ENCODE measurements around the gene SPPL2B.

SPPL2B gene

GRCh38 chr19:2334426-2334825, 5.9 kb downstream of the SPPL2B start:
- no peak for TF ChIP-seq CTCF (IDR thresholded peaks at IDR 0.05; ENCODE audit: low read length, missing control alignments)
- no peak for DNase-seq (ENCODE audit: low read depth)
- no peak overlapping the region for H3K4me3 ChIP-seq (replicated peaks; ENCODE audit: low read depth, low read length)

- no peak for TF ChIP-seq CTCF (IDR thresholded peaks at IDR 0.05; ENCODE audit: low read length, missing control alignments)
- DNase-seq (ENCODE audit: low read depth), result no peak
- H3K4me3 ChIP-seq (replicated peaks; ENCODE audit: low read depth, low read length), result no peak overlapping the region
These were observed 6.7 kb downstream of the SPPL2B start for GRCh38 chr19:2334986-2335846.

GRCh38 chr19:2335848-2336247, 7.4 kb downstream of the SPPL2B start:
- no peak for TF ChIP-seq CTCF (IDR thresholded peaks at IDR 0.05; ENCODE audit: low read length, missing control alignments)
- no peak overlapping the region for H3K4me3 ChIP-seq (replicated peaks; ENCODE audit: low read depth, low read length)
- no peak for DNase-seq (ENCODE audit: low read depth)

GRCh38 chr19:2336528-2337328, 8.2 kb downstream of the SPPL2B start:
- DNase-seq (ENCODE audit: low read depth), result no peak
- TF ChIP-seq CTCF (IDR thresholded peaks at IDR 0.05; ENCODE audit: low read length, missing control alignments), result no peak
- no peak overlapping the region for H3K4me3 ChIP-seq (replicated peaks; ENCODE audit: low read depth, low read length)

GRCh38 chr19:2337329-2337707, 8.8 kb downstream of the SPPL2B start:
- H3K4me3 ChIP-seq (replicated peaks; ENCODE audit: low read depth, low read length), result no peak overlapping the region
- DNase-seq (ENCODE audit: low read depth), result peak; percentile 69
- peak; percentile 29 for TF ChIP-seq CTCF (IDR thresholded peaks at IDR 0.05; ENCODE audit: low read length, missing control alignments)

- no peak overlapping the region for H3K4me3 ChIP-seq (replicated peaks; ENCODE audit: low read depth, low read length)
- DNase-seq (ENCODE audit: low read depth), result no peak
- TF ChIP-seq CTCF (IDR thresholded peaks at IDR 0.05; ENCODE audit: low read length, missing control alignments), result no peak
These were observed 9.7 kb downstream of the SPPL2B start for GRCh38 chr19:2338055-2338615.

Data from fibroblast of pulmonary artery (primary cell).